SK-N-SH (cell line): ENCODE data around the gene NXF2B.

Source experiments
- CTCF ChIP-seq: fragments of 200-600 bp; sonication (generic); IDR thresholded peaks from 2 replicates; pipeline ENCODE4 v1.6.1; 2017; ENCODE audit warnings: antibody characterized with exemption, mild to moderate bottlenecking, moderate library complexity
- FOXM1 ChIP-seq: IDR thresholded peaks from 2 replicates; pipeline ENCODE4 v1.4.0; 2012; ENCODE audit warnings: low read depth, mild to moderate bottlenecking
- POLR2AphosphoS5 ChIP-seq: IDR thresholded peaks from 2 replicates; pipeline ENCODE4 v1.6.1; 2012; ENCODE audit warnings: low read depth, low read length
- RAD21 ChIP-seq: IDR thresholded peaks from 2 replicates; pipeline ENCODE4 v1.6.1; 2012; ENCODE audit warnings: mild to moderate bottlenecking, low read length

- TF ChIP-seq CTCF (no peak), FOXM1 (no peak), POLR2AphosphoS5 (no peak), RAD21 (no peak)
Measured at GRCh38 chrX:102339312-102340298, 100.2 kb downstream of the NXF2B start.
